DMS79 treated with DMSO at 0.1 percent for 48 hours (cell line): ENCODE results near the gene OMA1.

Experiments used
- DNase-seq: peaks from one replicate; lab custom pipeline; 2025; lab: John Stamatoyannopoulos, UW

OMA1 gene

DNA sequence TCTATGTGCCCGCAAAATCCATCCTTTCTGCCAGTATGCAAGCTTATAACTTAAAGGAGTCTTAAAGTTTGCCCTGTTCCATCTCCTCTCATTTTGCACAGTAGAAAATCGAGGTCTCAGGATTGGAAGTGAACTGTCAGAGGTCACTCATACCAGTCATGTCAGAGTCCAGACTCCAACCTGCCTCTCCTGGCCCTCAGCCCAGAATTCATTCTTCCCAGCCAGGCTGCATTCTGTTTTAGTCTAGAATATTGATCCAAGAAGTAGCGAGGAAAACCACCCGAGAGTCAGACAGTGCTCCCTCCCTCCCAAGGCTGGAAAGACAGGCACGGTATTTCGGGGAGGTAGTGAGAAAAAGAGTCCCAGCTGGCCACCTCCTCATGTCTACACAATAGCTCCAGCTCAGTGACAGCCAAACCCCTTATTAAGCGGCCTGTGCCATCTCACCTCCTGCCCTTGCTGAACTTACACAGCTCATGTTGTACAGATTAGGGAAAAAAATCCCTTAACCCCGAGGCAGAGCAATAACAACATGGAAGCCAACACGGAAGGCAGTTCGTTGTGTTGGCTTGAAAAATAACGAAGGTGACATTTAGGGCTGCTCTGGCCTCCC, 89.4 kb downstream of the OMA1 start:
- no peak for DNase-seq

DNA sequence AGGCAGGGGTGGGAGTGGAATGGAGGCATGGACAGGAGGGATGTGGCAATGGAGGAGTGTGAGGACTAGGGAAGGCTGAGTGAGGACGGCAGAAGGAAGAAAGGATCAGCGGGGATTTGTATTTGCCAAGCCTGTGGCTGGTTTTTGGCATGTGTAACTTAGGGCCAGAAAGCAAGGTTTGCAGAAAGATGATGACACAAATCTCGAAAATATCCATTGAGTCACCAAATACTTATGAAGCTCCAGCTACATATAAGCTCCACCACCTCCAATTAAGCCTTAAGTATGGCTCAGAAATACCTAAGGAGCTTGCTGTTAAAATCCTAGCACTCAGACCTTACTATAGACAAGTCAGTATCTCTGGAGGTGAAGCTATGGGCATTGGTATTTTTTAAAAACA, 90.1 kb downstream of the OMA1 start:
- no peak for DNase-seq

DNA sequence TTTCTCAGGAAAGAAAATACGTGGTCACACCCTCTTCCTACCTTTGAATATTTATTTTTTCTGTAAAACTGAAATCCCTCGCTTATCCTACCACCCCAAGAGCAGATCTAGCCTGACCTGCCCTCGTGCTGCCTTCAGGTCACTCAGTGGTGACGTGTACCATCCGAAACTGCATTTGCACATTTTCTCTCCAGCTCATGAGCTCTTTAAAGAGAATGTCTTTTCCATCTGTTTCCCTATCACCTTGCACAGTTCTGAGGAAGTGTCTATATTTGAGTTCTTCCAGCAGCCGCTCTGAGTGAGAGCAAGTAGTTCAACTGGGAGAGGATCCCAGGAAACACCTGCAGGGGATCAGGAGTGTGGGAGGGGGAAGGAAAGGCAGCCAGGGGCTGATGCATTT, 91.7 kb downstream of the OMA1 start:
- DNase-seq: no peak

- no peak for DNase-seq
Measured at GRCh38 chr1:58454385-58454784, 92.1 kb downstream of the OMA1 start.

GRCh38 chr1:58451560-58452191, 94.8 kb downstream of the OMA1 start:
- DNase-seq: no peak

- DNase-seq: no peak
Measured at GRCh38 chr1:58447886-58448285, 98.6 kb downstream of the OMA1 start.

GRCh38 chr1:58447042-58447441, 99.5 kb downstream of the OMA1 start:
- DNase-seq: no peak

DNA sequence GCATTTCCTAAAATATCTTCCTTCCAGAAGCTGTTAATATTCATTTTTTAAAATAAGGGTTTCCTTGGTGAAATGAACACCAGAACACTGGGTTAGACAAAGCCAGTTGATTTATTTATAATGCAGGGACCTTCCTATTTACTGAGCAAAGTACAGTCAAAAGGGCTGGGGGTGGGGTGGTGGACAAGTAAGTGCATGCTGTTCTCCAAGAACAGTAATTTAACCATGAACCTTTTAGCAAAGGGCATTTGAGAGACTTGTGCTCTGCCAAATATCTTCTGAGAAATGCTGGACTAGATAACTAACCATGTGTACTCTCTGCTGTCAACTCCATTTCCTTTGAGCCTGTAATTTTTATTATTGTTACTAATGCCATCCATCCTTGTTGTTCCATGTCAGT, 100.2 kb downstream of the OMA1 start:
- no peak for DNase-seq

DNA sequence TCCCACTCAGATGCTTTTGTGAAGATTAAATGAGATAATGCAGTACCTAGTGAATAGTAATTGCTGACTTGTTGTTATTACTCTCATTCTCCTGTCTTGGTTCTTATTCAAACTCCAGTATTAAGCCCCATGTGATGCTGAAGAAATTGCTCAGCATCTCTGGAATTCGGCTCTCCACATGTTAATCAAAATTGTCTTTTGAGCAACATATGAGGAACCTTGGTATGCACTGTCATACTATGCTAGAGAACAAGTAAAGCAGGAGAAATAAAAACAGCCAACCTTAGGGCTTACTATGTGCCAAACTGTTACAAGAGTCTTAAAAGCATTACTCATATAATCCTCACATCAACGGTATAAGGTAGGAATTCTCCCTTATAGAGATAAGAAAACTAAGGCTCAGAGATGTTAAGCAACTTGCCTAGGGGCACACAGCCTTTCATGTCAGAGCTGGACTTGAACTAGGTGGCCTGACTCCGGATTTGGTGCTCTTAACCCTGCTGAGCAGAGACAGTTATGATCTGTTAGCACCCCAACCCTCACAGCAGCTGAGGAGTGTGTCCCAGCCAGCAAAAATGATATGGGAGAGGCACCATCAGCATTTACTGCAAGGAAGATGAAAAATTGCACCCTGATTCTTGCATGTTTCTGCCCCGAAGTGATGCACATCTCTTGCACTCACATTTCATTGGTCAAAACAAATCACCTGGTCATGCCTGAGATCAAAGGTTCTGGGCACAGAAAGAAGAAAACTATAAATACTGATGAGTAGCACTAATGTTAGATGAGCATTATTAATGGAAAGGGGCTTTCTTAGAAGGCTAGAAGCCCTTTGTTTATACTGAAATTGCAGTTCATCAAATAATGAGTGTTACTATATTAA, 102.3 kb downstream of the OMA1 start:
- no peak for DNase-seq

GRCh38 chr1:58442114-58442513, 104.4 kb downstream of the OMA1 start:
- no peak for DNase-seq

GRCh38 chr1:58441699-58442098, 104.8 kb downstream of the OMA1 start:
- no peak for DNase-seq

- no peak for DNase-seq
Measured at GRCh38 chr1:58440696-58441095, 105.8 kb downstream of the OMA1 start.

DNA sequence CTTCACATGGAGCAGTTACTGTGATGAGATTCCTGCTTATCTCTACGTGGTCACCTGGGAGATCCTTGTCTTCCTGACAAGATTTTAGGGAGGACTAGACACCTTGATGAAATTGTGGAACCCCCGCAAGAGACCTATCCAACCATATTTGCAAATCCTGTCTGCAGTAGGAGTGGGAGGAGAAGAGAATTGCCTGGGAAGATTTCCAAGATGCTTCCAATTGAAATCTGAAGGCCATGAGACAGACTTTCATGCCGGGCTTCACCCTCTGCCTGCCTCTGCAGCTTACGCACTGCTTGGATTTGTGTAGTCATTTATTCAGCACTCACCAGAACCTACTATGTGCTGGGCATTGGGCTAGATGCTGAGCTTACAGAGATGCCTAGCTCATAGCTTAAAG, 106.6 kb downstream of the OMA1 start:
- DNase-seq: no peak

GRCh38 chr1:58438468-58438867, 108.1 kb downstream of the OMA1 start:
- DNase-seq: no peak

- no peak for DNase-seq
Measured at GRCh38 chr1:58437623-58438022, 108.9 kb downstream of the OMA1 start.

- no peak for DNase-seq
Measured at GRCh38 chr1:58436615-58437297, 109.8 kb downstream of the OMA1 start.

DNA sequence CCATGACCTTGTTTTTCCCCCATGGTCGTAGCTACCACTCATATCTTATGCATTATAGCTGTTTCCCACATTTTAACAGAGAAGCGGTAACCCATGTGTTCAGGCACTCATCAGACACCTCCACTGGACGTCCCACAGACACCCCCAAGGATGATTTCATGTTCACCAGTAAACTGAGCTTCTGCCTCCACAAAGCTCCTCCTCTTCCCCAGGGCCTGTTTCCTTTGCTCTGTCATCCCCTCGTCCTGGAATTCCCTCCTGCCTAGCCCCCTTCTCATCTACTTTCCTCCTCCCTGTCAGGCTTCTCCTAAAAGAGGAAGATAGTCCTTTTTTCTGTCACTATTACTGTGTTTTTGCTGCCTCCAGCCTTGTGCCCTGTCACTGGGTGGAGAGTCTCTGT, 111.2 kb downstream of the OMA1 start:
- DNase-seq: no peak

DNA sequence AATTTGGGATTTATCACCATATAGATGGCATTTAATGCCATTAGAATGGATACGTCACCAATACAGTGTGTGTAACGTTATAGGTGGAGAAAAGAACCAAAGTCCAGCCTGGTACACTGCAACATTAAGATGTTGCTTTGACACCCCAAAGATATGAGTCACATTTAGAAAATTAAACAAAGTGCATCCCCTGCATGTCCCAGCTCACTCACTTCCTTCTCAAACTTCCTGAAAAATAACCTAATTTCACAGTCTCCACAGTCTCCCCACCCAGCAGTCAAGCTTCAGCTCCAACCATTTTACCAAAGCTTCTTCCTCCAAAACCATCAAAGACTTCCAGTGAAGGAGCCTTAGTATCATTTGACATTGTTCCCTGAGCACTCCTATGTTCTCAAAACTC, 111.9 kb downstream of the OMA1 start:
- no peak for DNase-seq

GRCh38 chr1:58434181-58434580, 112.3 kb downstream of the OMA1 start:
- no peak for DNase-seq

GRCh38 chr1:58432851-58433668, 113.5 kb downstream of the OMA1 start:
- DNase-seq: no peak

GRCh38 chr1:58431901-58432620, 114.5 kb downstream of the OMA1 start:
- DNase-seq: no peak
